HK-2 (cell line): ENCODE results near the gene TXN2.
A peak's percentile ranks its signal among the peaks of the same experiment; 100 is the strongest.
"Not testable (repeated sequence)": the region's sequence is repeated elsewhere in the genome, so short reads cannot be mapped to it uniquely, and the experiment has no call there.

ENCODE experiments used
- DNase-seq: peaks from one replicate; pipeline ENCODE4 v3.0.0-alpha.2; 2018; ENCODE audit not compliant: unreplicated experiment

TXN2 gene

GRCh38 chr22:36481393-36482168 lies at the start of gene TXN2:
TXN2 (minus strand) TSS chr22:36481640; CDS start chr22:36480837, 803 bp downstream.
- peak; percentile 95 for DNase-seq

GRCh38 chr22:36528795-36529751 lies 47.6 kb upstream of the TXN2 start, which contains the start of gene EIF3D:
EIF3D (minus strand) TSS chr22:36529166; CDS start chr22:36526121, 3,045 bp downstream.
- DNase-seq, result peak; percentile 98

GRCh38 chr22:36528341-36528740 lies 46.9 kb upstream of the TXN2 start:
- DNase-seq, result no peak

- no peak for DNase-seq
Measured at GRCh38 chr22:36522662-36523061, 41.2 kb upstream of the TXN2 start.

GRCh38 chr22:36520423-36520822 lies 39.0 kb upstream of the TXN2 start:
- no peak for DNase-seq

GRCh38 chr22:36519906-36520305 lies 38.5 kb upstream of the TXN2 start:
- not testable (repeated sequence) for DNase-seq

GRCh38 chr22:36514766-36515165 lies 33.3 kb upstream of the TXN2 start:
- no peak for DNase-seq

- no peak for DNase-seq
Measured at GRCh38 chr22:36512991-36513390, 31.6 kb upstream of the TXN2 start.

- DNase-seq, result no peak
Measured at GRCh38 chr22:36512333-36512732, 30.9 kb upstream of the TXN2 start.

GRCh38 chr22:36510966-36511881 lies 29.8 kb upstream of the TXN2 start:
- DNase-seq, result no peak

GRCh38 chr22:36510384-36510783 lies 28.9 kb upstream of the TXN2 start:
- no peak for DNase-seq

- no peak for DNase-seq
Measured at GRCh38 chr22:36507518-36508010, 26.1 kb upstream of the TXN2 start.

- DNase-seq, result peak; percentile 83
Measured at GRCh38 chr22:36506637-36507517, 25.4 kb upstream of the TXN2 start, which contains the start of gene FOXRED2. FOXRED2 (minus strand) TSS chr22:36507040; CDS start chr22:36506422, 618 bp downstream.

- DNase-seq, result no peak
Measured at GRCh38 chr22:36505998-36506635, 24.7 kb upstream of the TXN2 start.

- DNase-seq, result no peak
Measured at GRCh38 chr22:36497910-36498665, 16.6 kb upstream of the TXN2 start.

- DNase-seq, result no peak
Measured at GRCh38 chr22:36493690-36494110, 12.3 kb upstream of the TXN2 start.

- DNase-seq, result no peak
Measured at GRCh38 chr22:36492109-36492508, 10.7 kb upstream of the TXN2 start.

GRCh38 chr22:36491155-36491554 lies 9.7 kb upstream of the TXN2 start:
- no peak for DNase-seq
